Femur (tissue), 1 donor: ENCODE measurements around the gene SPATA46.

Experiments used
- DNase-seq: peaks from one replicate; pipeline ENCODE4 v3.0.0-alpha.2; 2017

The SPATA46 gene

DNA sequence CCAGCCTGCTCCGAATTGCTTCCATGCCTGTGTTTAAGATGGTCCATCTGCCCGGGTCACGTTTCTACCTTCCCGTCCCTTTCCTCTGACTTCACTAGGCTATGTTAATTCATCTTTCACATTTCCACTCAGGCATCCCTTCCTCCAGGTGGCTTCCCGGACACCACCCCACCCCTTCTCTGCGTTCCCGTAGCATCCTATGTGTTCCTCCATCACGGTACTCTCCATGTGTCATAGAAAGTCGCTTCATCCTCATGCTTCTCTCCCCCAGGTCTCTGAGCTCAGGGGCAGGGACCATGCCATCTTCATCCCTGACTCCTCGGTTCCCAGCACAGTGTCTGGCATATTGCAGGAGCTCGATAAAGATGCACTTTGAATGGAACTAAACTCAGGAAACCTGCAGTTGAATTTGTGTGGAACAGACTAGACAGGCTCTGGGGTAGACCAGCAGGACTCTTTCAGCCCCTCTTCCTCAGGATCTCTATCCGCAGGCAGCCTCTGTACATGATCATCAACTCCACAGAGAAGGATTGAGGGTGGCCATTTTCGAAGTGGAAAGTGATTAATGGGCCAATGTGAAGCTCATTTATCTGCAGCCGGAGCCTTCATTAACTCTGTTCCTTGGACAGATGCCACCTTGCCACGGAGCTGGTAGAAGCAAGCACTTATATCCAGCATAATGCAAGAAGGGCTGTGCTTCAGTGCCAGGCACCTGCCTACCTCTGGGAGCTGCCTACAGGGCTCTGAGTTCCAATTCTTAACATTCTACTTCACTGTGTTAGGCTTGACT is 13.9 kb upstream of the SPATA46 start:
- no peak for DNase-seq

DNA sequence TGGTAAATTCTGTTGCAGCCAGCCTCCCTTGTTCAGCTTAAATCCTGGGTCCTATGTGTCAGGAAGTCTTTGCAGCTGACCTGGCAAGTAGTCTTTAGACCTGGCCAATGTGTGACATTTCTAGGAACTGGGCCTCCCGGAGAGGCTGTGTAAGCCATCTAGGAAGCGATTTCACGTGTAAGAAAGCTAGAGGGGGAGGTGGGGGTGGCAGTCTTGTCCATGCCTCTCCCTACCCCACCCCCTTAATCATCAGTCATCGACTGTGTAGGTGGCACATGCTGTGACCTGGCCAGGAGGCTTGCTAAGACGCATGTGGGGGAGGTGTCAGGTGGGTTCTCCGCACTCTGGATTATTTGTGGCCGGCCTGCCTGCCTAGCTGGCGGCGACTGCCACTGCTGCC is 13.3 kb upstream of the SPATA46 start:
- no peak for DNase-seq

DNA sequence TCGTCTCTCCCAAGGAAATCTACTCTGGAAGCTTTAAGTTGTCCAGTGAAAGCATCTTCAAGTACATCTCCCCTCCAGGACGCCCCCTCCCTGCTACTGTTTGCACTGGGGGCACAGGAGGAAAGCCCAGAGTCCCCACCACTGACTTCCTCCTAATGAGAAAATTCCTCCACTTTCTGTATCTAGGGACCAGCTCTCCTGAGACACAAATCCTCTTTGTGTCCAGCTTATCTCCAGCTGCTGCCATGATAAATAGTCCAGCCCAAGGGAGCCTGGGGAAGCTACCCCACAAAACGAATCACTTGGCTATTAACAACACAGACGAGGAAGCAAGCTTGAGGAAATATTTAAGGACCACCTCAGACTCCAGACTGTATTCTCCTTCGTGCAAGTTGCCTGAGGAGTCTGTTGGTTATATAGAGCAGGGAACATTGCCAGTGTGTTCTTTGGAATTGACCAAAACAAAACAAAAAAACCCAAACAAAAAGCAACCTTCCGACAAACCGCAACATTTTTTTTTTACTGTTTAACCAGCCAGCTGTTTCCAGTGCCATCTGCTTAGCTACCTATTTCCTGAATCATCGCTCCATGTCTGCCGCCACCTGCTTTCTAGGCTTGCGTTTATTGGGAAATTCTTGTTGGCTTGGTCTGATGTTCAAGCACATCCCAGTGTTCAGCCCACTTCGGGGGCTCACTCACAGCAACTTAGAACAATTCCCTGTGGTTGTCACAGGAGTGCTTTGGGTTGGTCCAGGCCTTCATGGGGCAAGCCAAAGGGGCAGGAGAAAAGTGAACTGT is 12.6 kb upstream of the SPATA46 start:
- no peak for DNase-seq

DNA sequence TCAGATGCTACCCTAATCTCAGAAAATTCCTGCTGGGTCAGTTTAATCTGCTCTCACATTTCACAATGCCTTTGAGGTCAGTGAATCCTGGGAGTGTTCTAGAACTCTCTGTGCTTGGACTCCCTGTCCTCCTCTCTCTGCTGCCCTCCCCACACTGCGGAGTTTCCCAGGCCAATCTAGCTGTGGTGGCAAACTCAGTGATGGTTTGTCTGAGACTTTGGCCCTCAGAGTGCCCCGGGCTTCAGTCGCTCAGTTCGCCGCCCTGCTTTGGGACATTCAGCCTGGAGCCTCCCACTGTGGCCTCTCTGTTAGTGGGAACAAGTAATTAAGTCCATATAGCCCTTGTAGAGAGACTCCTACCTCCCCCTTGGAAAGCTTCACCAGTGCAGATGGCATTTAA is 12.0 kb upstream of the SPATA46 start:
- DNase-seq = no peak

DNA sequence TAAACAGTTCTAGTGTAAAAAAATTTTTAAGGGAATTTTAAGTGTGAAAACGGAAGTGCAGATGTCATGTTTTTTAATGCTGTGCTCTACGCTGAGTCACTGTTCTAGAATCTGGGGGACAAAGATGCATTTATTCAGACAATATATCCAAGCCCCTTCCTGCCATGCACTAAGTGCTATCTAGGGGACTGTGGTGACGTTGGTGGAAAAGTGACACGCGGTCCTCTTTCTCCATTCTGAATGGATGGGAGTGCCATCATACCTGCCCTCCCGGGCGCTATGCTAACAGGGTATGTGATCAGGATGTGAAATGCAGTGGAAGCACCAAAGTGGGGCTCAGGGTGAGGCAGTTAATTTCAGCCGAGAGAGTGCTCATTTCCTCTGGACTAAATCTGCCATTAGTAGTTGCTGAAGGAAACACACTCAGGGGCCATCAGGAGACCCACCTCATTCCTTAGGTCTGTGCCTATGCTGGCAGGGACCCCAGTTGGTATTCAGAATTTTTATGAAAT is 11.5 kb upstream of the SPATA46 start:
- no peak for DNase-seq

DNA sequence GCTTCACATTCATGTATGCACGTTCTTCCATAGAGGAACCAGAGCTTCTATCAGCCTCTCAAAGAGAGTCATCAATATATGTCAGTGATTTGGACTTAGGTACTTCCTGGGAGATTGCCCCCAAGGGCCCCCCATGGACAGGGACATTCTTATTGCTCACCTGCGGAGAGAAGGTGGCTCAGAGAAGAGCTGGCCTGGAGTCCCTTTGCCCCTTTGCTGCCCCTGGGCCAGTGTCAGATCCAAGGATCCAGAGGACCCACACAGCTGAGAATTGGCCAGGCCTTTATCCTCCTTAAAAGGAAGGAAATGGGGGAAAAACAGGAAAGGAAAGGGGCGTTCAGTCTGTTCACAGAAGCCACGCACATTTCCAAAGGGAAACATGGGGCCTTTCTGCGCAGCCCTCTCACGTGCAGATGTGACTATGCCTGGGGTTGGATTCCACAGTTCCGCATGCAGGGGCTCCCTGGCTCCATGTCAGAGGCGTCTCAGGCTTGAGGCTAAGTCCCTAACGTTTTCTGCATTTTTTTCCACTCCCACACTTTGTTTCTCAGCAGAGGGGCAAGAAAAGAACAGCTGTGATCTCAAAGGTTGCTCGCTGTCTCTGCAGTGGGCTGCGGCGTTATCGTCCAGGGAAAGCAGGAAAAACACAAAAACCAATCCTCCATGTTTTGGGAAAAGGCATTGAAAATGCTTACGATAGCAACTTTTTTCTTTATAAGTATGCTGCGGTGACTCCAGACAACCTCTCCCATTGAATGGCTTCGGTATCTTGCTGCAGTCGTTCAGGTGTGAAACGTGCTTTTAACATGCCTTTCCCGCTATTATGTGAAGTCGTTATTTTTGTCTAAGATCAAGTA is 10.8 kb upstream of the SPATA46 start:
- no peak for DNase-seq

DNA sequence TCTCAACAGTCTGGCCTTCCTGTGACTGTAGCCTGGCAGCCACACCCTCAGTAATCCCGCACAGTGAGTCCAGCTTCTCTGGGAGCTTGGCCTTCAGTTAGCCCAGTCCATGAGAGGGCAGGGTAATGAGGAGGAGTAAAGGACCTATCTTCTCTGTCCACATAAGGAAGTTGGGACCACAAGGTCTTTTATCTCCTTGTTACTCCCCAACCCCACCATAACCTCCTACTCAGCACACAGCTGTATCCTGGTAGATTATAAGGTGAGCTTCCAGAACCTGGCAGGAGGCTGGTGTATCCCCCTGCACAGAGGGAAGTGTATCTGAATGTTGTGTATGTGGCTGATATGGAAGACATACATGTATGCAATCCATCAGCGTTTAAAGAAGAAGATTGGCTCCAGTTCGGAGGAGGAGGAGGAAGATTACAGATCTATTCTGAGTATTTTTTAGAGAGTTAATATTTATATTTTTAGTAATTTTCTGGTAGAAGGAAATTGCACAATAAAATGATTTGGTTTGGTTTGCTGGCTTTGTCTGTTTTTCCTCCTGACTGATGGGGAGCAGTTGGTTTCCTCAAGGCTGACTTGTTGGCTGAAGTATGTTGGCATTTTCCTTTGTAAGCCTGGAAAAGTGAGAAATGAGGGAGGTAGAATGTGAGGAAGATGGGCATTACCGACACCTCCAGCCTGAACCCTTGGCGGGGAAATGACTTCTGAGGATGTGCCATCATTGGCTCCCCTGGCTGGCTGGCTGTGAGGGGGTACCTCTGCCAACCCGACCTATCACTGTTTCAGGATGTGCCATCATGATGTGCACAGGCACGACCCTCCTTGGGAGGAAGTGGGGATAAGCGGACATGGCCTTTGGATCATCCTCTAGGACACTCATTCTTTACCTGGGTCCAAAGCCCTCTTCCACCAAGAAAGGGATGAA is 9.9 kb upstream of the SPATA46 start:
- DNase-seq = no peak

DNA sequence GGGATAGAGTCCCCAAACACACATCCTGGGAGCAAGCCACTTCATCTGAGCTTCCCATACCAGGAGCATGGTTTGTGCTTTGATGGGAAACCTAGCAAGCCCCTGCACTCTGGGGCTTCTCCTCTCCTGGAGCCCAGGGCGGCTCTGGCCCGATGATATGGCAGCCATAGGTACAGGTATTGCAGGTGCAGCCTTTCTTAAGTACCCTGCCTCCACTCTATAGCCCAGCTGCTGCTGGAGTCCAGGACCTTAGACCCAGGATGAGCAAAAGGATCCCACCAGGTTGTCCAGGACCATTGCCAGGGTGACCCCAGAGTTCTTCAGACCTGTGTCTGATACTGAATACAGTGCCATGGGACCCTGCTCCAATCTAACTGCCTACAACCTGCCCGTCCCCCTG is 9.0 kb upstream of the SPATA46 start:
- no peak for DNase-seq

DNA sequence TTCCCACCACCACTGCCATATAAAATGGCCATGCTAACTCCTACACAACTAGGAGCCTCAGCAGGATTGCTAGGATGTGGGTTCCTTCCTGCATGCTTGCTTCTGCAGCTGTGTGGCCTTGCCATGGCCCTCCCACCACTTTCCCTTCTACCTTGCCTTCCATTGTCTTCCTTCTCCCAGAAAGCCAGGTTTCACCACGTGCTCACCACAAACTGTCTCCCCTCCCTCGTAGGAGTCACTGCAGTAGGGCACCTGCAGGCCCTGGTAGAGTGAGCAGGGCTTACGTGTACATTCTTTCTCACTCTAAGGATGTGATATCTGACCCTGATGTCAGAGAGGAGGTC is 8.6 kb upstream of the SPATA46 start:
- no peak for DNase-seq

DNA sequence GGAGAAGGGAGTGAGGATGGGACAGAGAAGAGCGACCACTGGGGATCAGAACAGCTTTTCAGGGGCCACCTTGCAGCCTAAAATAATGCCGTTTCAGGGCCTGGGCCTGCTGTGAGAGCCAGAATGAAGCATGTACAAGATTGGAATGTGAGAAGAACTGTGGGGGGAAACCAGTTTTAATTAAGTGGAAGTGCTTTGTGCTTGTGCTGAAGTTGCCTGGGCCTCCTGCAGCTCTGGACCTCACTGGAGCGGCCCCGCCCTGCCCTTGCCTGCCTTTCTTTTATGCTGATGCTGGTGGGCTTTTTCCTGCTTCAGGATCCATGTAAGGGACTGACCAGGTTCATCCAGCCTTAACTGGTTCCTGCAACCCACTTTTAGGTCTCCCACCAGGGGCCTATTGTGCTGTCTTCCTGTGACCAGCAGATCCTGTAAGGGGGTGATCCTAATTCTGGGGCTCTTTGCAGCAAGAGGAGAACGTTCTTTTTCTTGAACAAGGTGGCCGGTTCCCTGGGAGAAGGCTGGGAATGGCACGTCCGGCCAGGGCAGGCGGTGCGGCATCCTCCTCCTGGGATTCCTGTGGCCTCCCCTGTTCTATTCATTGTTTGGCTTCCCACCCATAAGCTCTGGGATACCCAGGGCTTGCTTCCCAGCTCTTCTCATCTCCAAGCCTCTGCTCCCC is 8.1 kb upstream of the SPATA46 start:
- DNase-seq = no peak

DNA sequence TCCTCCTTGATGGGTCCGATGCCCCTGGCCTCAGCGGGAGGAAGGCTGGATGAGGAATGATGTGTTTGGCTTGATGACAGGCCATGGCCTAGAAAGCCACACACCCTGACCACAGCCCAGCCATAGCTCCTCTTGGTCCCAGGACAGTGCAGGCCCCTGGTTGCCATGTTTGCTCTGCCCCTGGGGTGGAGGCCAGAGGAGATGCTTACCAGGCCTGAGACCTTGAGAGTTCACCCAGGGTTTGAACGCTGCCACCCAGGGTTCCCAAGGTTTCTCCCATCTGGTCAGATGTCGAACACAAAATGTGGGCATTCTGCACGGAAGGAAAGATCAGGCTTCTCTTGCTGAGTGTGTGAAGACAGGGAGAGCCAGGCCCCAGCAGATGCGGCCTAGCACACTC is 7.5 kb upstream of the SPATA46 start:
- DNase-seq = no peak

DNA sequence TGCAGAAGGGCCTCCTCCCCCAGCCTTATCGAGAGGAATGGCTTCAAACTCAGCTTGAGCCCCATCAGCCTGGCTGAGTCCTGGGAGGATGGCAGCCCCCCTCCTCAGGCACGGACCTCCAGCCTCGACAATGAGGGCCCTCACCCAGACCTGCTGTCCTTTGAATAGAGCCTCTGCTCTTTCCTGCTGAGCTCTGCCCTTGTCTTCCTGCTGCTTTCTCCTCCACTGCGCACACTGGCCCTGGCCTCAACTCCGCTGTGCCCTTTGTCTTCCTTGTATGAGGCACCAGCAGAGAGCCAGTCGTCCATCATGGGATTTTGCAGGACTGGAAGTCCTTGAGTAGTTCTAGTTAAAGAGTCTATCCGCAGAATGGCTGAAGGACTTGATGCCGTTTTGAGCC is 6.9 kb upstream of the SPATA46 start:
- no peak for DNase-seq

DNA sequence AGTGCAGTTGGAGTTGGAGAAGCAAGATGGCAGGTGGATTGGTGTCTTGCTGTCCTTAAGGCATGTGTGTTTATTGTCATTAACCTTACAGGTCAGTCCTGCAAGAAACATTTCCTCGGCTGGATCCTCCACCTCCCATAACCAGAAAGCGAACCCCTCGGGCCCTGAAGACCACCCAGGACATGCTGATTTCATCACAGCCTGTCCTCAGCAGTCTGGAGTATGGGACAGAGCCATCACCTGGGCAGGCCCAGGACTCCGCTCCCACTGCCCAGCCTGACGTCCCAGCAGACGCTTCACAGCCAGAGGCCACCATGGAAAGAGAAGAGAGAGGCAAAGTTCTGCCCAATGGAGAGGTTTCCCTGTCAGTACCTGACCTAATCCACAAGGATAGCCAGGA is 6.4 kb upstream of the SPATA46 start:
- no peak for DNase-seq

DNA sequence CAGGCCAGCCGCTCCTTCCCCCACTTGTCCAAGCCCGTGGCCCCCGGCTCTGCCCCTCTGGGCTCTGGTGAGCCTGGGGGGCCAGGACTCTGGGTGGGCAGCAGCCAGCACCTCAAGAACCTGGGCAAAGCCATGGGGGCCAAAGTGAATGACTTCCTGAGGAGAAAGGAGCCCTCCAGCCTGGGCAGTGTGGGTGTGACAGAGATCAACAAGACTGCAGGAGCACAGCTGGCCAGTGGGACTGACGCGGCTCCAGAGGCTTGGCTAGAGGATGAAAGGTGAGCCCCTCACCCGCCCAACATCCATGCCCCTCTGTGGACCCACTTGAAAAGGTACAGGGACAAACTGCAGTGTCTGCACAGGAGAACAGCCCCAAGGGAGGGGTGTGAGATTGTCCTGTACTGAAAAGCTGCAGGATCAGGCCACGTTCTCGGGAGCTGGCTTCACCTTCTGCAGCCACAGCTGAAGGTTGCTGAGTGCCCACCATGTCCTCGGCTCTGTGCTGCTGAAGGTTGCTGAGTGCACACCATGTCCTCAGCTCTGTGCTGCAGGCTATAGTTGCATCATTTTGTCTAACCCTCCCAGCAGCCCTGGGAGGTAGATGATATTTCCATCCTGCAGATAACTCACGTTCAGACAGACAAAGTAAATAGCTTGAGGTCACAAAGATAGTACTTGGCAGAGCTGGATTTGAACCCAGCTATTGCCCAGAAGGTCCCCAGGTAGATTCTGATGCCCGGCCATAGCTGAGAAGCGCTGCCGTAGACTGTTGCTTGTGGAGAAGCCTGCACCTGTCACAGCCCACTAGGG is 5.5 kb upstream of the SPATA46 start:
- peak; percentile 11 for DNase-seq

DNA sequence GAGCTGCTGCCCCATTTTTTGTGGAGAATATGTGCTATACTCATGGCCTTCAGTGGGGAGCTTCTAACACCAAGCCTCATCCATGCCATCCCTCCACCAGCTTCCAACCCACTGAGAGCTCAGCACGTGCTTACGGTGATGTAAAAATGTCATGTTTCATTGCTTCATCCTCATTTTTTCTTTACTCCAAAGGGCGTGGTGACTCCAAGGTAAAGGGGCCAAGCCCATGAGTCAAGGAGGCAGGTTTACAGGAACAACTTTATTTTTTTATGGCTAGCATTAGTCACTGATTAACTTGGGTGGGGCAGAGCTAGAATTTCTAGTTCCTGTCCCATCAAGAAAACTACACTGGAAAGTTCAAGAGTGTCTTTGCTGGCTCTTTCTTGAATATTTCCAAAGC is 4.7 kb upstream of the SPATA46 start, which contains the start of gene C1orf226:
C1orf226 (plus strand) TSS at position 346 of the 400 bp plus-strand sequence. CDS start 174 bp downstream, outside the sequence.
- DNase-seq = no peak

DNA sequence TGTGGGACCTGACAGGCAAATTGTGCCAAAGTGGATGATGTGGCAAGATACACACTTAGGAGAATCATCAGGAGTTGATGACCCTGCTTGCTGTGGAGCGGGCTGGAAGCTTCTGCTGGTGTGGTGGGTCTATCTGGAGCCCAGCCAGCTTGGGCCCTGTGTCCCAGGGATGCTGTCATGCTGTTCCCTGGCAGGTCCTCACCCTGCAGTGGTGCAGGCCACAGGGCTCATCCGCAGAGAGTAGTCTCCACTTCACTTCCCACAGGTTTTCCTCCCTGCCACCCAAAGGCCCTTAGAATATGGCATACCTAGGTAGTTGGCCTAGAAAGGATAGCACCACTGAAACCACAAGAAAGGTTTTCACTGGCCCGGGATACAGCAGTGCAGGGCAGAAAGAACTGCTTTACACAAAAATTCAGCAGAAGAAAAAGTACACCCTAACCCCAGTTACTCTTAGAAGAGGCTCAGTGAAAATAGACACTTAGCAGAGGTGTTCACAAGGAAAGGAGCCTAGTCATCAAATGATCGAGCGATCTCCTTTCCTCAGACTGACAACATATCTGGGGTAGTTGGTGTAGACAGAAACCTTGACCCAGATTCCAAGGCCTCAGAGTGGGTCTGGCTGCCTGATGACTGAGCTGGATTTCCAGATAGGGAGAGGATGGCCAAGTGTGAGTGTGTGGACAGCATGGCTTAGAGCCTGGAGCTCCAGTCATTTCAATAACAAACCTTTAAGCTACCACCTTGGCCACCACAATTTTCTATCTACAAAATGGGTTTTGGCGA is 3.6 kb upstream of the SPATA46 start:
- no peak for DNase-seq

DNA sequence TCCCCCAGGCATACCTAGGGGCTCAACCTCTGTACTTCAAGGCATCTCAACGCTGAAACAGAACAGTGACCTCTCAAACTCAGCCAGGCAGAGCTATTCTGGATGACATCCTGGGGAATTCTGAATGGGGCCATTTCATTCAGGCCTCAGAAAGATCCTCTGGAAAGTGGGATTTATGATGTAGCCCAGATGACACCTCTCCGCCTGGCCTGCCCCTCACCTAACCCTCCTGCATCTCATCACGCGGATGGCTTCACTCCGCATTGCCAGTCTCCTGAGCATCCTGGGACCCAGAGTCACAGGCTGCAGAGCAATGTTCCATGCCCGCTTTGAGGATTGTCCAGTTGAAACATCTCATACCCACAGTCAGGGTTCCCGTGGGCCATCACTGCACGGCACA is 1.2 kb downstream of the SPATA46 start:
- no peak for DNase-seq

DNA sequence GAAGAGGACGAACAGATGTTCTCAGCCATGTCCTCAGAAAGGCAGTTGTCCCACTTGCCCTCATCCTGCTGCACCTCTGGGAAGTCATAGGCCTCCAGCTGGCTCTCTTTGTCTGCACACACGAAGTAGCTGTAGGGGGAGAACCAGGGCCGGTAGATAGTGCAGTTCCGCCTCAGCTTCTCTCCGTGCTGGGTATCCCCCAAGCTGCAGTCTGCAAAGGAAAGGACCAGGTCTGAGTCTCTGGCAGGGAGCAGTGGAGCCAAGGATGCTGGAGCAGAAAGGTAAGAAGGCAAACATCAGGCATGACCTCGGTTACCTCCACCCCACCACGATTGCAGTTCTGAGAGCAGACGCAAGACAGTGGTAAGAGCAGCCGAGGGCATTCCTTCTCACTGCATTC is 2.2 kb downstream of the SPATA46 start:
- DNase-seq = no peak

DNA sequence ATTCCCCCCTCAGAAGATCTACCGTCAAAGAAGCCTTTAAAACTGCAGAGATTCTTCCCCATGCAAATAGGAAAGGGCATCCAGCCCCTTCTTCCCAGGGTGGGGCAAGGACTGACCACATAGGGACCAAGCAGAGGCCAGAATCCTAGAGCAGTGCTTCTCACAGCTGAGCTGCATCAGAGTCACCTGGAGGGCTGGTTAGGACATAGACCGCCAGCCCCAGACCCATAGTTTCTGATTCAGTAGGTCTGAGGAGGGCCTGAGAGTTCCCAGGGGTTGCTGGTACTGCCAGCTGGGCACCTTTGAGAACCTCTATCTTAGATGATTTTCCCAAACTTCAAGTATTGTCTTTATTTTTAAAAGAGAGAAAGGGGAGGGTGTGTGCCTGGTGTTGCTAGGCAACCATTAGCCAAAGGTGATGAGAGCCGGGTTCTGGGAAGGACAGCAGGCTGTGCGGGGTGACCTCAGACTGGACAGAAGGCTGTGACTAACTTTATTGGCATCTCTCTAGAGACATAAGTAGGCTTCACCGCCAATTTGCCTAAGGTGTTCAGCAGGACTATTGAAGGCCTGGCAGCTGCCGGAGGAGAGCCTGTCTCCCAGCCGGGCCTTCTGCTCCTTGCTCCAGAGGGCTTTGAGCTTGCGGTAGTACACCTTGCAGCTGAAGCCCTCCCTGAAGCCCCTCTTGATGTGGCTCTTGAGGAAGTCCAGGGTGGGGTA is 3.0 kb downstream of the SPATA46 start:
- DNase-seq = no peak
